WTC11 (cell line): ENCODE results near the gene TTC7B. TPM values are rescaled to one million over a fixed set of nuclear protein-coding genes. Genes with fewer than 3 reads are reported as not detected.

ENCODE experiments used
- ATAC-seq: fragments of 200-7000 bp; cut with Tn5 transposase; 2 replicates; pipeline ENCODE4 v1.10.0; 2021; ENCODE audit warnings: mild to moderate bottlenecking, moderate library complexity
- CTCF ChIA-PET: fragments of 300-600 bp; sonication (Branson Sonifier 250); formaldehyde crosslinking; loops from one replicate; lab custom pipeline; 2021; ENCODE audit warnings: antibody characterized with exemption; lab: Charles Lee
- POLR2A ChIA-PET: fragments of 350-600 bp; sonication (Branson Sonifier 250); formaldehyde crosslinking; loops from one replicate; lab custom pipeline; 2021; ENCODE audit warnings: antibody characterized with exemption; lab: Charles Lee
- DNase-seq: peaks from one replicate; pipeline ENCODE4 v3.0.0; 2021; ENCODE audit warnings: low spot score
- H3K27ac Mint-ChIP-seq: 2 replicates; pipeline ENCODE4 v1.8.0; 2021; ENCODE audit warnings: mixed read lengths
- H3K27me3 Mint-ChIP-seq: 2 replicates; pipeline ENCODE4 v1.8.0; 2021; ENCODE audit warnings: low read depth, mild to moderate bottlenecking, moderate library complexity, mixed read lengths
- H3K36me3 Mint-ChIP-seq: 2 replicates; pipeline ENCODE4 v1.8.0; 2021; ENCODE audit warnings: mixed read lengths
- H3K4me1 Mint-ChIP-seq: 2 replicates; pipeline ENCODE4 v1.8.0; 2022; ENCODE audit warnings: mixed read lengths
- H3K4me3 Mint-ChIP-seq: 2 replicates; pipeline ENCODE4 v1.8.0; 2021; ENCODE audit warnings: mild to moderate bottlenecking, moderate library complexity, mixed read lengths
- H3K9me3 Mint-ChIP-seq: 2 replicates; pipeline ENCODE4 v1.8.0; 2021; ENCODE audit warnings: mixed read lengths
- ATF6 ChIP-seq: sonication (generic); formaldehyde crosslinking; IDR thresholded peaks from 2 replicates; pipeline ENCODE4 v1.8.1; 2023; ENCODE audit warnings: mild to moderate bottlenecking, missing genetic modification reagents
- CBFB ChIP-seq: sonication (generic); formaldehyde crosslinking; IDR thresholded peaks from 2 replicates; pipeline ENCODE4 v1.8.1; 2022; ENCODE audit warnings: mild to moderate bottlenecking, low read depth, missing genetic modification reagents
- CDX4 ChIP-seq: fragments of 250-450 bp; sonication (Bioruptor Pico); IDR thresholded peaks from 2 replicates; pipeline ENCODE4 v1.9.0; 2021; ENCODE audit warnings: moderate library complexity, mild to moderate bottlenecking, inconsistent platforms, borderline replicate concordance
- FOXJ3 ChIP-seq: sonication (generic); formaldehyde crosslinking; IDR thresholded peaks from 2 replicates; pipeline ENCODE4 v1.9.0; 2021; ENCODE audit warnings: missing genetic modification reagents, mild to moderate bottlenecking, borderline replicate concordance
- FOXP1 ChIP-seq: sonication (generic); formaldehyde crosslinking; IDR thresholded peaks from 2 replicates; pipeline ENCODE4 v1.8.0; 2022; ENCODE audit warnings: missing genetic modification reagents, mild to moderate bottlenecking, moderate library complexity, borderline replicate concordance
- GABPB1 ChIP-seq: sonication (generic); formaldehyde crosslinking; IDR thresholded peaks from 2 replicates; pipeline ENCODE4 v1.8.1; 2023; ENCODE audit warnings: mild to moderate bottlenecking, missing genetic modification reagents
- GTF2I ChIP-seq: fragments of 250-450 bp; sonication (Bioruptor Pico); conservative IDR thresholded peaks from 2 replicates; pipeline ENCODE4 v1.4.0; 2021; ENCODE audit warnings: mild to moderate bottlenecking
- PRDM15 ChIP-seq: sonication (generic); formaldehyde crosslinking; IDR thresholded peaks from 2 replicates; pipeline ENCODE4 v1.8.0; 2022; ENCODE audit warnings: missing genetic modification reagents
- SMAD3 ChIP-seq: sonication (generic); formaldehyde crosslinking; IDR thresholded peaks from 2 replicates; pipeline ENCODE4 v1.8.0; 2022; ENCODE audit warnings: missing genetic modification reagents, mild to moderate bottlenecking, borderline replicate concordance
- SMAD4 ChIP-seq: sonication (generic); formaldehyde crosslinking; IDR thresholded peaks from 2 replicates; pipeline ENCODE4 v1.8.0; 2022; ENCODE audit warnings: mild to moderate bottlenecking, missing genetic modification reagents
- TEAD4 ChIP-seq: sonication (generic); formaldehyde crosslinking; IDR thresholded peaks from 2 replicates; pipeline ENCODE4 v1.8.0; 2022; ENCODE audit warnings: mild to moderate bottlenecking, missing genetic modification reagents
- ZNF138 ChIP-seq: sonication (generic); formaldehyde crosslinking; conservative IDR thresholded peaks from 2 replicates; pipeline ENCODE4 v1.8.1; 2022; ENCODE audit warnings: mild to moderate bottlenecking, moderate library complexity, missing genetic modification reagents
- ZNF416 ChIP-seq: fragments of 250-450 bp; sonication (Bioruptor Pico); IDR thresholded peaks from 2 replicates; pipeline ENCODE4 v1.9.0; 2021; ENCODE audit warnings: mild to moderate bottlenecking, inconsistent platforms
- ZNF423 ChIP-seq: fragments of 250-450 bp; sonication (Bioruptor Pico); IDR thresholded peaks from 2 replicates; pipeline ENCODE4 v2.1.2; 2022; ENCODE audit warnings: mild to moderate bottlenecking, moderate library complexity
- ZNF425 ChIP-seq: fragments of 250-450 bp; sonication (Bioruptor Pico); conservative IDR thresholded peaks from 2 replicates; pipeline ENCODE4 v1.9.0; 2021; ENCODE audit warnings: mild to moderate bottlenecking
- total RNA-seq: library from RNA; stranded (reverse); gene quantifications from 3 replicates; pipeline ENCODE4 v1.2.3, GENCODE V29; 2021
- TF ChIP-seq, protein P1 (sequence below): sonication (generic); formaldehyde crosslinking; IDR thresholded peaks from 2 replicates; pipeline ENCODE4 v1.8.0; 2023; ENCODE audit warnings: mild to moderate bottlenecking, missing genetic modification reagents
- TF ChIP-seq, protein P2 (sequence below): sonication (generic); formaldehyde crosslinking; IDR thresholded peaks from 2 replicates; pipeline ENCODE4 v1.8.1; 2022; ENCODE audit warnings: low read depth, missing genetic modification reagents, borderline replicate concordance

The TTC7B gene
- total RNA-seq, 1 experiment from 2014 or later = 27.6 TPM

GRCh38 chr14:90740081-90740480 lies 76.1 kb downstream of the TTC7B start:
- CTCF ChIA-PET = interaction anchor here (0.7 kb wide), 1 partner anchor 65 kb away, joined by 5 read pairs; no protein-coding TSS in a partner anchor
- DNase-seq = no peak

GRCh38 chr14:90739318-90740068 lies 76.7 kb downstream of the TTC7B start:
- no peaks in the 10 kb centered on the region for H3K4me1 Mint-ChIP-seq
- no peak overlapping the region for H3K27ac Mint-ChIP-seq
- H3K27me3 Mint-ChIP-seq = no peaks in the 10 kb centered on the region
- ChIA-PET POLR2A (no interaction called here), CTCF (interaction anchor here (2.7 kb wide), 1 partner anchor 18 kb away, joined by 7 read pairs; no protein-coding TSS in a partner anchor)
- H3K4me3 Mint-ChIP-seq = no peak overlapping the region
- DNase-seq = no peak
- no peaks in the 10 kb centered on the region for H3K9me3 Mint-ChIP-seq
- ATAC-seq = no peak
- no peaks in the 10 kb centered on the region; the same call in 1 of the 2 replicates for H3K36me3 Mint-ChIP-seq
- no peak for TF ChIP-seq ZNF416 (CRISPR knock-in tag)
- no peak for TF ChIP-seq FOXJ3
- TF ChIP-seq TEAD4 = no peak
- TF ChIP-seq ATF6 (CRISPR knock-in tag) = no peak
- TF ChIP-seq CDX4 (CRISPR knock-in tag) = no peak
- no peak for TF ChIP-seq FOXP1 (CRISPR knock-in tag)
- TF ChIP-seq, protein P1, sequence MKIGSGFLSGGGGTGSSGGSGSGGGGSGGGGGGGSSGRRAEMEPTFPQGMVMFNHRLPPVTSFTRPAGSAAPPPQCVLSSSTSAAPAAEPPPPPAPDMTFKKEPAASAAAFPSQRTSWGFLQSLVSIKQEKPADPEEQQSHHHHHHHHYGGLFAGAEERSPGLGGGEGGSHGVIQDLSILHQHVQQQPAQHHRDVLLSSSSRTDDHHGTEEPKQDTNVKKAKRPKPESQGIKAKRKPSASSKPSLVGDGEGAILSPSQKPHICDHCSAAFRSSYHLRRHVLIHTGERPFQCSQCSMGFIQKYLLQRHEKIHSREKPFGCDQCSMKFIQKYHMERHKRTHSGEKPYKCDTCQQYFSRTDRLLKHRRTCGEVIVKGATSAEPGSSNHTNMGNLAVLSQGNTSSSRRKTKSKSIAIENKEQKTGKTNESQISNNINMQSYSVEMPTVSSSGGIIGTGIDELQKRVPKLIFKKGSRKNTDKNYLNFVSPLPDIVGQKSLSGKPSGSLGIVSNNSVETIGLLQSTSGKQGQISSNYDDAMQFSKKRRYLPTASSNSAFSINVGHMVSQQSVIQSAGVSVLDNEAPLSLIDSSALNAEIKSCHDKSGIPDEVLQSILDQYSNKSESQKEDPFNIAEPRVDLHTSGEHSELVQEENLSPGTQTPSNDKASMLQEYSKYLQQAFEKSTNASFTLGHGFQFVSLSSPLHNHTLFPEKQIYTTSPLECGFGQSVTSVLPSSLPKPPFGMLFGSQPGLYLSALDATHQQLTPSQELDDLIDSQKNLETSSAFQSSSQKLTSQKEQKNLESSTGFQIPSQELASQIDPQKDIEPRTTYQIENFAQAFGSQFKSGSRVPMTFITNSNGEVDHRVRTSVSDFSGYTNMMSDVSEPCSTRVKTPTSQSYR (CRISPR knock-in tag) = no peak
- no peak for TF ChIP-seq PRDM15
- no peak for TF ChIP-seq GTF2I (CRISPR knock-in tag)

More at GRCh38 chr14:90740081-90740480, 76.1 kb downstream of the TTC7B start:
- no peaks in the 10 kb centered on the region for H3K27me3 Mint-ChIP-seq
- no peak overlapping the region for H3K27ac Mint-ChIP-seq
- no peaks in the 10 kb centered on the region for H3K9me3 Mint-ChIP-seq
- H3K4me1 Mint-ChIP-seq = no peaks in the 10 kb centered on the region
- POLR2A ChIA-PET = no interaction called here
- no peak for ATAC-seq
- TF ChIP-seq GABPB1 (no peak), SMAD3 (CRISPR knock-in tag) (no peak), ZNF425 (CRISPR knock-in tag) (no peak), CBFB (CRISPR knock-in tag) (no peak), TEAD4 (no peak), SMAD4 (CRISPR knock-in tag) (no peak), ZNF423 (no peak), CDX4 (CRISPR knock-in tag) (no peak), ZNF138 (CRISPR knock-in tag) (no peak)
- TF ChIP-seq, protein P2, sequence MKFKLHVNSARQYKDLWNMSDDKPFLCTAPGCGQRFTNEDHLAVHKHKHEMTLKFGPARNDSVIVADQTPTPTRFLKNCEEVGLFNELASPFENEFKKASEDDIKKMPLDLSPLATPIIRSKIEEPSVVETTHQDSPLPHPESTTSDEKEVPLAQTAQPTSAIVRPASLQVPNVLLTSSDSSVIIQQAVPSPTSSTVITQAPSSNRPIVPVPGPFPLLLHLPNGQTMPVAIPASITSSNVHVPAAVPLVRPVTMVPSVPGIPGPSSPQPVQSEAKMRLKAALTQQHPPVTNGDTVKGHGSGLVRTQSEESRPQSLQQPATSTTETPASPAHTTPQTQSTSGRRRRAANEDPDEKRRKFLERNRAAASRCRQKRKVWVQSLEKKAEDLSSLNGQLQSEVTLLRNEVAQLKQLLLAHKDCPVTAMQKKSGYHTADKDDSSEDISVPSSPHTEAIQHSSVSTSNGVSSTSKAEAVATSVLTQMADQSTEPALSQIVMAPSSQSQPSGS = no peak
- H3K4me3 Mint-ChIP-seq = no peak overlapping the region
- H3K36me3 Mint-ChIP-seq = no peaks in the 10 kb centered on the region; the same call in 1 of the 2 replicates
